GM21526 (cell line): Measurements from ENCODE around the gene EBF4.

Experiments
- ATAC-seq: cut with Tn5 transposase; IDR thresholded peaks from one replicate; pipeline ENCODE4 v1.9.1; 2021; ENCODE audit warnings: moderate library complexity; ENCODE audit not compliant: unreplicated experiment, low FRiP score

Gene EBF4

GRCh38 chr20:2741463-2741862 lies 48.9 kb downstream of the EBF4 start:
- ATAC-seq, result no peak

GRCh38 chr20:2741881-2742280 lies 49.3 kb downstream of the EBF4 start:
- ATAC-seq, result no peak

GRCh38 chr20:2742431-2742830 lies 49.9 kb downstream of the EBF4 start:
- ATAC-seq, result no peak

GRCh38 chr20:2742934-2743559 lies 50.5 kb downstream of the EBF4 start:
- no peak for ATAC-seq

- no peak for ATAC-seq
Observed at GRCh38 chr20:2745060-2745910, 52.7 kb downstream of the EBF4 start.

GRCh38 chr20:2745936-2746635 lies 53.5 kb downstream of the EBF4 start:
- ATAC-seq, result no peak

GRCh38 chr20:2746636-2747265 lies 54.2 kb downstream of the EBF4 start:
- no peak for ATAC-seq

GRCh38 chr20:2747676-2748235 lies 55.2 kb downstream of the EBF4 start:
- no peak for ATAC-seq

- ATAC-seq, result no peak
Observed at GRCh38 chr20:2748551-2749342, 56.2 kb downstream of the EBF4 start.

- no peak for ATAC-seq
Observed at GRCh38 chr20:2749343-2749950, 56.9 kb downstream of the EBF4 start.

GRCh38 chr20:2749951-2750490 lies 57.4 kb downstream of the EBF4 start:
- no peak for ATAC-seq

- no peak for ATAC-seq
Observed at GRCh38 chr20:2750491-2751251, 58.1 kb downstream of the EBF4 start.

GRCh38 chr20:2751347-2751877 lies 58.8 kb downstream of the EBF4 start:
- no peak for ATAC-seq

GRCh38 chr20:2751878-2752566 lies 59.4 kb downstream of the EBF4 start:
- no peak for ATAC-seq

- no peak for ATAC-seq
Observed at GRCh38 chr20:2752567-2753460, 60.2 kb downstream of the EBF4 start.

GRCh38 chr20:2753461-2754040 lies 61.0 kb downstream of the EBF4 start:
- ATAC-seq, result no peak
